Spinal cord (tissue), 10 donors: ENCODE results near the gene EPB41L4B. TPM values are rescaled to one million over a fixed set of nuclear protein-coding genes. Genes with fewer than 3 reads are reported as not detected.
"Not testable (repeated sequence)": the region's sequence is repeated elsewhere in the genome, so short reads cannot be mapped to it uniquely, and the experiment has no call there.

Source experiments
- DNase-seq, 6 donors: peaks; one replicate each; pipeline versions ENCODE4 v3.0.0 to v3.0.0-alpha.2; 2013 to 2015; ENCODE audit warnings: low spot score in 6 of 6, low read depth in 4 of 6
- H3K27ac ChIP-seq: one replicate; pipeline ENCODE4 v1.5.1; 2013; ENCODE audit warnings: low read depth, low read length, control low read depth
- H3K27me3 ChIP-seq: one replicate; pipeline ENCODE4 v1.6.1; 2013; ENCODE audit warnings: low read length; ENCODE audit not compliant: control insufficient read depth, insufficient read depth
- H3K36me3 ChIP-seq: one replicate; pipeline ENCODE4 v1.6.1; 2013; ENCODE audit warnings: low read length; ENCODE audit not compliant: control insufficient read depth, insufficient read depth
- H3K4me1 ChIP-seq: one replicate; pipeline ENCODE4 v1.6.1; 2013; ENCODE audit warnings: low read length; ENCODE audit not compliant: control insufficient read depth, insufficient read depth
- H3K4me3 ChIP-seq: one replicate; pipeline ENCODE4 v1.5.1; 2013; ENCODE audit warnings: low read depth, low read length, control low read depth
- H3K9me3 ChIP-seq: one replicate; pipeline ENCODE4 v1.6.1; 2013; ENCODE audit warnings: low read length; ENCODE audit not compliant: control insufficient read depth, insufficient read depth
- WGBS: methylation state at CpG from one replicate; pipeline ENCODE4 v1.1.5; 2013; ENCODE audit warnings: missing lambda C conversion rate; ENCODE audit not compliant: insufficient coverage; 5-methylcytosine and 5-hydroxymethylcytosine counted together
- polyA plus RNA-seq, 2 donors: library from polyadenylated mRNA; unstranded; fragments of 120-200 nt; gene quantifications; one replicate each; pipeline ENCODE4 v1.2.1, GENCODE V29; 2013; ENCODE audit not compliant: insufficient read length in 2 of 2
- total RNA-seq, 2 donors: library from RNA; depleted of rRNA in 1 of 2; stranded (reverse); fragments of 120-200 nt in 1 of 2; fragments of >200 nt in 1 of 2; gene quantifications; one replicate each; pipeline versions ENCODE4 v1.2.3 to v1.2.4, GENCODE V29; 2013 to 2014
- donor health status: healthy.

The EPB41L4B gene
- total and polyA plus RNA-seq, 4 donors, result 12.2 to 42.8 (median 30.6) TPM

DNA sequence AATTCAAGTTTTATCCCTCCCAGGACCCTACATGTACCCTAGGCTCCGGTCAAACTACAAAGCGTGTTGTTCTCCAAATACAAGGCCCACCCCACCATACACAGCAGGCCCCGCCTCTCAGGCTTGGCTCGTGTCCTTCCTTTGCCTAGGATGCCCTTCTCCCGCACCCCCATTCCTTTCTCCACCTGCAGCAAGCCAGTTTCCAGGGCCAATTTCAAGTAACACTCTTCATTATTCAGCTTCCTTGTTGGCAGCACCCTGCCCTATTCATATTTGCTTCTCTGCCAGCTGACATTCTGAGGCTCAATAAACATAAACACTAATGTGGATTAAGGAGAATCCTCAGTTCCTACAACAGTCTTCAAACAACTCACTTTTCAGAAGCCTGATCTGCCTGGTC lies 31.7 kb downstream of the EPB41L4B start:
- 50% methylated on average over 5 of the region's 5 CpGs for WGBS
- Histone ChIP-seq H3K4me1 (peaks cover 2% of the 10 kb centered on the region), H3K27ac (no peak overlapping the region), H3K27me3 (no peaks in the 10 kb centered on the region), H3K4me3 (no peak overlapping the region), H3K36me3 (no peaks in the 10 kb centered on the region), H3K9me3 (no peaks in the 10 kb centered on the region)
- DNase-seq, result no peak

DNA sequence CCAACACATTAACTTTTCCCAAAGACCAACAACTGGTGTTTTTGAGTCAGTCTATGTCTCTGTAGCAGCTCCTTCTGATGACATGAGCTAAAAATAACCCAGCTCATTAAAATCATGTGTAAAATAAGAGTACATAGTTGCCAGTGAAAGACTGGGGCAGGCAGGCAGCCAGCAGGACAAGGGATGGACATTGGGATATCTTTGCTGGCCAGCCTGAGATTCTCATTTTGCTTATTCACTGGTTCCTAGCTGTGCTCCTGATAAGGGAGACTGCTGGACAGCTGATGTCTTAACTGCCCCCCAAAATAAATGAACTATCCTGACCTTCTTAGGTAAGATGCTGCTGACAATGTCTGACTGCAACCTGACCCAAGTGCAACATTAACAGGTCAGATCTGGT lies 33.9 kb downstream of the EPB41L4B start:
- peaks cover 2% of the 10 kb centered on the region for H3K4me1 ChIP-seq
- no peak overlapping the region for H3K27ac ChIP-seq

DNA sequence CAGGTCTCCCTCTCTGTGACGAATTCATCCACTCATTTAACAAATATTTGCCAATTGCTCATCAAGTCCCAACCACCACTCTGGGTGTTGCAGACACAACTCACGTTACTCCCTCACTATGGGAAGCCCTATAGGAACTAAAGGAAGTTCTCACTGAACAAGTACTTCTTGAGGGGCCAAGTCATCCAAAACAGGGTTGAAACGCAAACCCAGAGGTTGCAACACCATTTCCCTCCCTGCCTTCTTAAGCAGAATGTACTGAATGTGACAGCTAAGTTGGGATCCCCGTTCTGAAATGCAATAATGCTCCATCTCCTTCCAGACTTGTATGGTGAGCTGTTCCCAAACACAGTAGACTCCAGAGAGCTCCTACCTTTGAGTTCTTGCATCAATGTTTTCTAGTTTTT lies 34.3 kb downstream of the EPB41L4B start:
- H3K4me3 ChIP-seq, result no peak overlapping the region
- WGBS, result 87% methylated on average over 3 of the region's 4 CpGs
- no peak overlapping the region for H3K27ac ChIP-seq
- no peak for DNase-seq
- H3K4me1 ChIP-seq, result peaks cover 2% of the 10 kb centered on the region
- no peaks in the 10 kb centered on the region for H3K27me3 ChIP-seq
- H3K36me3 ChIP-seq, result no peaks in the 10 kb centered on the region
- no peaks in the 10 kb centered on the region for H3K9me3 ChIP-seq

More for the DNA sequence above, 33.9 kb downstream of the EPB41L4B start:
- Histone ChIP-seq H3K4me3 (no peak overlapping the region), H3K36me3 (no peaks in the 10 kb centered on the region), H3K27me3 (no peaks in the 10 kb centered on the region), H3K9me3 (no peaks in the 10 kb centered on the region)
- no peak for DNase-seq

DNA sequence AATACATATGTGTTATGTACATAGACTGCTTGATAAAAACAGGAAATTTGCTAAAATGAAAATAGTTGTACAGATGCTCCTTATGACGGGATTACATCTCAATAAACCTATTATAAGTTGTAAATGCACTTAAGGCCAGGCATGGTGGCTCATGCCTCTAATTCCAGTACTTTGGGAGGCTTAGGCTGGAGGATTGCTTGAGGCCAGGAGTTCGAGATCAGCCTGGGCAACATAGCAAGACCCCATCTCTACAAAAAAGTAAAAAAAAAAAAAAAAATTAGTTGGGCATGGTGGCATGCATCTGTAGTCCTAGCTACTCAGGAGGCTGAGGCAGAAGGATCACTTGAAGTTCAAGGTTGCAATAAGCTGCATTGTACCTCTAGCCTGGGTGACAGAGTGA lies 37.2 kb downstream of the EPB41L4B start:
- WGBS, result no CpG with 5 or more reads among the region's 2 CpGs
- not testable (repeated sequence) for DNase-seq

DNA sequence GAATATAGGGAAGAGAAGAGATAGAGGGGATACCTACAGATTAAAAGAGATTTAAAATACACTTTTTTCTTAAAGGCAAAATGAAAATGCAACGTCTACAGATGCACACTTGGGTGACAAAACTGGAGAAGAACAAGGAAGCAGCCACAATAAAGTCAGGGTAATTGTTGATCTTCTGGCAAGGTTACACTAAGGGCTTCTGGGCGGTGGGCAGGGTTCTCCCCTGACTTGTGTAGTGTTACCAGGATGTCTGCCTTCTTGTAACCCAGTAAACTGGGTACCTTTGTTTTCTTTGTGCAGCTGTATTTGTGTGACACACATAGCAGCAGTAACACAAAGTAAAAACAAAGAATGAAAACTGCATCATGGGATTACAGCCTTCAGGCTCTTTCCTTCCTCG lies 37.8 kb downstream of the EPB41L4B start:
- Histone ChIP-seq H3K9me3 (no peaks in the 10 kb centered on the region), H3K4me1 (no peaks in the 10 kb centered on the region), H3K4me3 (no peak overlapping the region), H3K27ac (no peak overlapping the region), H3K36me3 (no peaks in the 10 kb centered on the region), H3K27me3 (no peaks in the 10 kb centered on the region)
- DNase-seq, result no peak
- 88% methylated on average over 2 of the region's 3 CpGs for WGBS

More for the DNA sequence above, 37.2 kb downstream of the EPB41L4B start:
- not testable (repeated sequence) for H3K27me3 ChIP-seq, H3K27ac ChIP-seq, H3K4me3 ChIP-seq, H3K9me3 ChIP-seq, H3K4me1 ChIP-seq, H3K36me3 ChIP-seq

DNA sequence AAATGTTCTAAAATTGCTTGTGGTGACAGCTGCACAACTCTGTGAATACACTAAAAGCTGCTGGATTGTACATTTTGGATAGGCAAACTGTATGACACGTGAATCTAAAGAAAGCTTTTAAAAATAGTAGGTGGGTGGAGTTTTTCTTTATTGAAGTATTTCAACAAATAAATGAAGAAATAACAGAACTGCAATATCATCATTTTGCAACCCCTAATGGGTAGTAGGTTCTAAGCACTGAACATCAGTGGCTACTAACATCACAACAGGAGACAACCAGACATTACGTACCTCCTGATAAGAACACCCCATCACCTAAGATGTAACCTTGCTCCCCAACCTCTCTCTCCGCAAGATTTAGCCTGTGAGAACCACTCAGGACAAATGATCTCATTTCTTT lies 38.6 kb downstream of the EPB41L4B start:
- Histone ChIP-seq H3K9me3 (no peaks in the 10 kb centered on the region), H3K27ac (no peak overlapping the region), H3K36me3 (peaks cover 6% of the 10 kb centered on the region), H3K4me1 (no peaks in the 10 kb centered on the region), H3K4me3 (no peak overlapping the region), H3K27me3 (no peaks in the 10 kb centered on the region)
- WGBS, result 97% methylated on average over 2 of the region's 3 CpGs
- no peak for DNase-seq

DNA sequence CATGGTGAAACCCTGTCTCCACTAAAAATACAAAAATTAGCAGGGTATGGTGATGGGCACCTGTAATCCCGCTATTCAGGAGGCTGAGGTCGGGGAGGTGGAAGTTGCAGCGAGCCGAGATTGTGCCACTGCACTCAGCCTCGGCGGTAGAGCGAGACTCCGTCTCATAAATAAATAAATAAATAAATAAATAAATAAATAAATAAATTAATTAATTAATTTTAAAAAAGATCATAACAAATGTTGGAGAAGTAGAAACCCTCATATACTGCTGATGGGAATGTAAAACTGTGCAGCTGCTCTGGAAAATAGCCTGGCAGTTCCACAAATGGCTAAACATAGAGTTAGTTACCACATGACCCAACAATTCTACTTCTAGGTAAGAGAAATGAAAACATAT lies 39.3 kb downstream of the EPB41L4B start:
- H3K27ac ChIP-seq, result no peak overlapping the region
- H3K36me3 ChIP-seq, result peaks cover 6% of the 10 kb centered on the region
- WGBS, result no CpG with 5 or more reads among the region's 8 CpGs
- no peaks in the 10 kb centered on the region for H3K9me3 ChIP-seq
- H3K4me3 ChIP-seq, result no peak overlapping the region
- no peak for DNase-seq
- no peaks in the 10 kb centered on the region for H3K4me1 ChIP-seq
- no peaks in the 10 kb centered on the region for H3K27me3 ChIP-seq

DNA sequence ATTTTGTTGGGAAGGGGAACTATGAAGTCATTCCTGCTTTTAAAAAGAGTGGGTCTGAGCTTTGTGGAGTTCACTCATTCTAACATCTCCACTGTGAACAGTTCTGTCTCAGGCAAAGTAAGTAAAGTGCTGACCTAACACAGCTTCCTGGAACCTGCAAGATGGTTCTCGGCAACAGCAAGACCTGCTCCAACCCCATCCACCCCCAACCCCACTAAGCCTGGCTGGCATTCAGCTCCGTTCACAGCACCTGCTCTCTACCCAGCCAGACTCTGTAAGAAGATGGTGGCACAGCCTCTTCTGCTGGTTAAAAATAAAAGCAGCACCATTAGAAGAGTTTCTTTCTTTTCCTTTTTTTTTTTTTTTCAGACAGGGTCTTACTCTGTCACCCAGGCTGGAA lies 42.0 kb downstream of the EPB41L4B start:
- Histone ChIP-seq H3K36me3 (peaks cover 6% of the 10 kb centered on the region), H3K27me3 (no peaks in the 10 kb centered on the region), H3K27ac (no peak overlapping the region), H3K4me3 (no peak overlapping the region), H3K4me1 (peaks cover 8% of the 10 kb centered on the region), H3K9me3 (no peaks in the 10 kb centered on the region)
- no peak for DNase-seq
- 62% methylated on average over 2 of the region's 2 CpGs for WGBS

DNA sequence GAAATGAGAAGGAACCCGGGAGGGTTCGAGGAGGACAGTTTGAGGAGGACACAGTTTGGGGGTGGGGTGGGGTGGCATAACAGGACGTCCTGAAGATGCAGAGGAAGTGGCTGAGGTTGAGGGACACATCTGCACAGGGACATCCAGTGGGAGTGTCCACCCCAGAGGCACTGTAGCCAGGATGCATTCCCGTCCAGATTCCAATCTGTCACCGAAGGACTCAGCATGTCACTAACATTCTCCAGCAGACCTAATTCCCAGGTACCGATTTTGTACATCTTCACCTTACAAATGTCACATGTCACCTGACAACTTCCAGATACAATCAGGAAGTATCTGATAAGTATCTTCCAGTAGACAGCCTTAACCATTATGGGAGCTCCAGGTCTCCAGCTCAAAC lies 42.6 kb downstream of the EPB41L4B start:
- H3K9me3 ChIP-seq, result no peaks in the 10 kb centered on the region
- H3K4me1 ChIP-seq, result peaks cover 8% of the 10 kb centered on the region
- WGBS, result 89% methylated on average over 6 of the region's 6 CpGs
- no peak overlapping the region for H3K27ac ChIP-seq
- H3K4me3 ChIP-seq, result no peak overlapping the region
- peaks cover 6% of the 10 kb centered on the region for H3K36me3 ChIP-seq
- DNase-seq, result no peak
- no peaks in the 10 kb centered on the region for H3K27me3 ChIP-seq

DNA sequence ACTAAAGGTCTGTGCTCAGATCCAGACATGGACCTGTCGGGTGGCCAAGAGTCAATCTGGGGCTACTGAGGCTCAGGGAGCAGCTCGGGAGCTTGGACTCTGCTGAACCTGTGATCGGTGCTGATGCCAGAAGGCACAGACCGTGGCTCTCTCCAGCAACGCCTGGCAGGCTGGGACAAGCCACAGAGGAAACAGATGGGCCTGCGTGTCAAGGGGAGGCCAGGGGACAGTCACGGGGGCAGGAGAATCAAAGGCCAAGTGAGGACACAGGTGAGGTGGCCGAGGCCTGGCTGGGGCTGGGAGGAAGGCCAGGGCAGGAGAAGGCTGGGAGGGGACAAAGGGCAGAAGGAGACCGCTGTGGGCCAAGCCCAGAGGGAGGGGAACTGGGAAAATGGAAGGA lies 43.4 kb downstream of the EPB41L4B start:
- Histone ChIP-seq H3K4me3 (no peak overlapping the region), H3K27me3 (no peaks in the 10 kb centered on the region), H3K4me1 (peaks cover 8% of the 10 kb centered on the region), H3K27ac (no peak overlapping the region), H3K36me3 (peaks cover 6% of the 10 kb centered on the region), H3K9me3 (no peaks in the 10 kb centered on the region)
- WGBS, result 85% methylated on average over 9 of the region's 9 CpGs
- DNase-seq, result no peak
